Activated CD8-positive, alpha-beta T cell treated with anti-CD3 and anti-CD28 coated beads for 36 hours (primary cell): Measurements from ENCODE around the gene TMEM88. TPM values are rescaled to one million over a fixed set of nuclear protein-coding genes. Genes with fewer than 3 reads are reported as not detected.
"Not testable (repeated sequence)": the region's sequence is repeated elsewhere in the genome, so short reads cannot be mapped to it uniquely, and the experiment has no call there.

Experiments used
- ATAC-seq: fragments of 200-7000 bp; cut with Tn5 transposase; one replicate; pipeline ENCODE4 v1.10.0; 2021; ENCODE audit warnings: mild to moderate bottlenecking, moderate library complexity
- CTCF ChIA-PET: fragments of 350-600 bp; sonication (Branson Sonifier 250); formaldehyde crosslinking; loops from one replicate; lab custom pipeline; 2021; ENCODE audit warnings: antibody characterized with exemption; lab: Charles Lee
- POLR2A ChIA-PET: fragments of 350-600 bp; sonication (Branson Sonifier 250); formaldehyde crosslinking; loops from one replicate; lab custom pipeline; 2021; ENCODE audit warnings: antibody characterized with exemption; lab: Charles Lee
- DNase-seq: peaks from one replicate; pipeline ENCODE4 v3.0.0-alpha.2; 2020
- H3K27ac Mint-ChIP-seq: one replicate; pipeline ENCODE4 v1.8.0; 2021; ENCODE audit warnings: mild to moderate bottlenecking, mixed read lengths
- H3K27me3 Mint-ChIP-seq: one replicate; pipeline ENCODE4 v1.8.0; 2021; ENCODE audit warnings: mixed read lengths
- H3K36me3 Mint-ChIP-seq: one replicate; pipeline ENCODE4 v1.8.0; 2021; ENCODE audit warnings: low read depth, mixed read lengths
- H3K4me1 Mint-ChIP-seq: one replicate; pipeline ENCODE4 v1.8.0; 2021; ENCODE audit warnings: low read depth, mixed read lengths
- H3K4me3 Mint-ChIP-seq: one replicate; pipeline ENCODE4 v1.8.0; 2021; ENCODE audit warnings: mild to moderate bottlenecking, moderate library complexity, mixed read lengths
- H3K9me3 Mint-ChIP-seq: one replicate; pipeline ENCODE4 v1.8.0; 2021; ENCODE audit warnings: mixed read lengths
- CTCF ChIP-seq: fragments of 200-600 bp; IDR thresholded peaks from one replicate; pipeline ENCODE4 v1.8.0; 2022; ENCODE audit warnings: antibody characterized with exemption, mild to moderate bottlenecking
- intact Hi-C: fragments of 100-400 bp; cut with micrococcal nuclease; formaldehyde crosslinking; loops from one replicate; pipeline ENCODE4 v1.10.0; 2022
- total RNA-seq, 2 experiments: library from RNA; stranded (reverse); gene quantifications; one replicate each; pipeline ENCODE4 v1.2.3, GENCODE V29; 2021

TMEM88 gene
- 1 to 10 TPM; 2.4 to 2.9 TPM for total RNA-seq

GRCh38 chr17:7854851-7855659 lies at the start of gene TMEM88:
Gene TMEM88 (plus strand): TSS chr17:7855066. CDS start chr17:7855075, 9 bp downstream.
- POLR2A ChIA-PET = interaction anchor here (1.0 to 2.9 kb wide), 5 partner anchors 12 to 318 kb away, joined by 4 to 42 read pairs (median 16); no protein-coding TSS in a partner anchor
- no peak for TF ChIP-seq CTCF
- intact Hi-C loops = loop anchor here (10.0 kb wide), 1 partner anchor 280 kb away; the partner anchor contains the start of gene CD68
- no peak within 1 kb of the TSS for H3K27ac Mint-ChIP-seq
- peaks cover 37% of the 10 kb centered on the region for H3K36me3 Mint-ChIP-seq
- H3K9me3 Mint-ChIP-seq = no peaks in the 10 kb centered on the region
- peak; percentile 7 for DNase-seq
- H3K27me3 Mint-ChIP-seq = no peaks in the 10 kb centered on the region
- H3K4me1 Mint-ChIP-seq = peaks cover 47% of the 10 kb centered on the region
- ATAC-seq = no peak
- CTCF ChIA-PET = no interaction called here
- H3K4me3 Mint-ChIP-seq = no peak within 1 kb of the TSS

- no peaks in the 10 kb centered on the region for H3K36me3 Mint-ChIP-seq
- no peak for TF ChIP-seq CTCF
- no peak for DNase-seq
- H3K4me3 Mint-ChIP-seq = no peak overlapping the region
- ATAC-seq = no peak
- H3K27me3 Mint-ChIP-seq = peaks cover 3% of the 10 kb centered on the region
- intact Hi-C loops = no loop called here
- CTCF ChIA-PET = no interaction called here
- H3K27ac Mint-ChIP-seq = no peak overlapping the region
- POLR2A ChIA-PET = interaction anchor here (1.5 kb wide), 1 partner anchor 26 kb away, joined by 3 read pairs; no protein-coding TSS in a partner anchor
- peaks cover 6% of the 10 kb centered on the region for H3K4me1 Mint-ChIP-seq
- H3K9me3 Mint-ChIP-seq = no peaks in the 10 kb centered on the region
These were observed 48.3 kb upstream of the TMEM88 start for GRCh38 chr17:7806587-7806986.

GRCh38 chr17:7807206-7807605 lies 47.7 kb upstream of the TMEM88 start:
- ATAC-seq = no peak
- Mint-ChIP-seq H3K4me1 (peaks cover 6% of the 10 kb centered on the region), H3K9me3 (no peaks in the 10 kb centered on the region), H3K36me3 (no peaks in the 10 kb centered on the region), H3K4me3 (no peak overlapping the region), H3K27ac (no peak overlapping the region), H3K27me3 (peaks cover 3% of the 10 kb centered on the region)
- ChIA-PET POLR2A (no interaction called here), CTCF (no interaction called here)
- TF ChIP-seq CTCF = no peak
- no peak for DNase-seq
- intact Hi-C loops = no loop called here

GRCh38 chr17:7809086-7809790 lies 45.6 kb upstream of the TMEM88 start:
- CTCF ChIA-PET = no interaction called here
- H3K27ac Mint-ChIP-seq = no peak overlapping the region
- ATAC-seq (no peak), DNase-seq (no peak)
- H3K4me3 Mint-ChIP-seq = no peak overlapping the region
- intact Hi-C loops = no loop called here
- POLR2A ChIA-PET = no interaction called here
- peaks cover 6% of the 10 kb centered on the region for H3K4me1 Mint-ChIP-seq
- no peaks in the 10 kb centered on the region for H3K9me3 Mint-ChIP-seq
- no peak for TF ChIP-seq CTCF
- H3K27me3 Mint-ChIP-seq = peaks cover 3% of the 10 kb centered on the region
- H3K36me3 Mint-ChIP-seq = no peaks in the 10 kb centered on the region

GRCh38 chr17:7809791-7810343 lies 45.0 kb upstream of the TMEM88 start:
- H3K36me3 Mint-ChIP-seq, H3K27ac Mint-ChIP-seq, H3K27me3 Mint-ChIP-seq, DNase-seq, H3K9me3 Mint-ChIP-seq, H3K4me1 Mint-ChIP-seq, CTCF ChIA-PET, H3K4me3 Mint-ChIP-seq, POLR2A ChIA-PET, ATAC-seq: not testable (repeated sequence)
- intact Hi-C loops = loop anchor here (10.0 kb wide), 1 partner anchor 65 kb away; no protein-coding TSS in a partner anchor
